Neural crest cell (in vitro differentiated cells): ENCODE measurements around the gene R3HDML. TPM values are rescaled to one million over a fixed set of nuclear protein-coding genes. Genes with fewer than 3 reads are reported as not detected.

Experiments used
- DNase-seq: peaks from one replicate; pipeline ENCODE4 v3.0.0; 2021; ENCODE audit warnings: low read depth, mixed read lengths, low spot score
- H3K27ac Mint-ChIP-seq: one replicate; pipeline ENCODE4 v1.8.0; 2021; ENCODE audit warnings: mild to moderate bottlenecking, mixed read lengths; ENCODE audit not compliant: unreplicated experiment
- H3K27me3 Mint-ChIP-seq: 2 replicates; pipeline ENCODE4 v1.8.0; 2021; ENCODE audit warnings: low read depth, mild to moderate bottlenecking, mixed read lengths
- H3K36me3 Mint-ChIP-seq: 2 replicates; pipeline ENCODE4 v1.8.0; 2021; ENCODE audit warnings: low read depth, mild to moderate bottlenecking, mixed read lengths
- H3K4me1 Mint-ChIP-seq: 2 replicates; pipeline ENCODE4 v1.8.0; 2021; ENCODE audit warnings: mixed read lengths
- H3K4me3 Mint-ChIP-seq: one replicate; pipeline ENCODE4 v1.8.0; 2021; ENCODE audit warnings: mild to moderate bottlenecking, mixed read lengths
- H3K9me3 Mint-ChIP-seq: 2 replicates; pipeline ENCODE4 v1.8.0; 2021; ENCODE audit warnings: mixed read lengths
- total RNA-seq: library from RNA; stranded (reverse); gene quantifications from 2 replicates; pipeline ENCODE4 v1.2.1, GENCODE V29; 2021
- TF ChIP-seq, protein P1 (sequence below): fragments of 200-600 bp; sonication (generic); conservative IDR thresholded peaks from 2 replicates; pipeline ENCODE4 v1.5.0; 2021; ENCODE audit warnings: antibody characterized with exemption, mild to moderate bottlenecking

Gene R3HDML
- total RNA-seq, 1 donor from 2014 or later, result not detected

DNA sequence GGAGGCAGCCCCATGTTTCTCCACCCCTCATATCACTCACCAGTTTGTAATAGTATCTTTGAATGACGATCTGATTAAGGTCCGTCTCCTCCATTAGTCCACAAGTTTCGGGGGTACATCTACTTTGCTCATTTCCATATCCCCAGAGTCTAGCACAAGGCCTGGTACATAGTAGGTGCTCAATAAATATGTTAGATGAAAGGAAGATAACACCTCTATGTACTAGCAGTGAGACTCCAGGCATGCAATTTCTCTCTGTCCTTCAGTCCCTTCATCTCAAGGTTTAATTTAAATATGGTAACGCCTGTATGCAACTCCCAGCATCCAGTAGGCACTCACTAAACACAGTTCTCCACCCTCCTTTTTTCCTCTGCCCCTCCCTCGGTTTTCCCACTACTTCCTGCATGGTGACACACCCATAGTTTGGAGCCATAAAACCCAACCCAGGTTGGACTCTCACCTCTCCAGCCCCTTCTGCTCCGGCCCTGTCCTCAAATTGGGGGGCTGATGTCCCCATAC lies 18.2 kb downstream of the R3HDML start:
- Mint-ChIP-seq H3K36me3 (no peaks in the 10 kb centered on the region), H3K4me1 (peaks cover 37% of the 10 kb centered on the region), H3K4me3 (no peak overlapping the region), H3K9me3 (peaks cover under 1% of the 10 kb centered on the region), H3K27ac (no peak overlapping the region), H3K27me3 (no peaks in the 10 kb centered on the region)
- no peak for DNase-seq
- TF ChIP-seq, protein P1, sequence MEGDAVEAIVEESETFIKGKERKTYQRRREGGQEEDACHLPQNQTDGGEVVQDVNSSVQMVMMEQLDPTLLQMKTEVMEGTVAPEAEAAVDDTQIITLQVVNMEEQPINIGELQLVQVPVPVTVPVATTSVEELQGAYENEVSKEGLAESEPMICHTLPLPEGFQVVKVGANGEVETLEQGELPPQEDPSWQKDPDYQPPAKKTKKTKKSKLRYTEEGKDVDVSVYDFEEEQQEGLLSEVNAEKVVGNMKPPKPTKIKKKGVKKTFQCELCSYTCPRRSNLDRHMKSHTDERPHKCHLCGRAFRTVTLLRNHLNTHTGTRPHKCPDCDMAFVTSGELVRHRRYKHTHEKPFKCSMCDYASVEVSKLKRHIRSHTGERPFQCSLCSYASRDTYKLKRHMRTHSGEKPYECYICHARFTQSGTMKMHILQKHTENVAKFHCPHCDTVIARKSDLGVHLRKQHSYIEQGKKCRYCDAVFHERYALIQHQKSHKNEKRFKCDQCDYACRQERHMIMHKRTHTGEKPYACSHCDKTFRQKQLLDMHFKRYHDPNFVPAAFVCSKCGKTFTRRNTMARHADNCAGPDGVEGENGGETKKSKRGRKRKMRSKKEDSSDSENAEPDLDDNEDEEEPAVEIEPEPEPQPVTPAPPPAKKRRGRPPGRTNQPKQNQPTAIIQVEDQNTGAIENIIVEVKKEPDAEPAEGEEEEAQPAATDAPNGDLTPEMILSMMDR, result no peak

DNA sequence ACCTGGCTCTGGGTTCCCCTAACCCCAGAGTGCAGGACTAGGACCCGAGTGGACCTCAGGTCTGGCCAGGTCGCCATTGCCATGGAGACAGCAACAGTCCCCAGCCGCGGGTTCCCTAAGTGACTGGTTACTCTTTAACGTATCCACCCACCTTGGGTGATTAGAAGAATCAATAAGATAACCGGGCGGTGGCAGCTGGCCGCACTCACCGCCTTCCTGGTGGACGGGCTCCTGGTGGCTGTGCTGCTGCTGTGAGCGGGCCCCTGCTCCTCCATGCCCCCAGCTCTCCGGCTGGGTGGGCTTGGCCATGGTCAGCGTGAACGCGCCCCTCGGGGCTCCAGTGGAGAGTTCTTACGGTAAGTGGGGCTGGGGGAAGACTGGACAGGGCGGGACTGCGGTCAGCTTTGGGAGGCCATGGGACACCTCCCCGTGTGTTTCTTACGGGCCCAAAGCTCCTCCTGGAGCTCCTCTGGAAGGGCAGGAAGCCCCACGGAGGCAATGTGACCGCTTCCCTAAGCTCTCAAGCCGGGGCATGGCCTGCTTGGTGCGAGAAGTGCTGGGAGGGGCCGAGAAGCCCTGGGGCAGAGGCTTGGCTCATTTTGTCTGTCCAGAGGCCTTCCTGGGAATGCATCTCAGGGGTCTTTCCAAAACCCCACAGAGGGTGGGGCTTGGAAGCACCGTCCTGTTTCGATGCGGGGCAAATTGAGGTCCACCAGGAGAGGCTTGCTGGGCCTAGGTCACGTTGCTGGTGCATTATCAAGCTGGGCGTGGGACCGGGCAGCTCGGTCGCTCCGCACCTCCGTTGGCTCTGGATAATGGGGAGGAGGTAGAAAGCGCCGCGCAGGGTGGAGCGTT lies 18.9 kb downstream of the R3HDML start, which contains the start of gene HNF4A:
Gene HNF4A (plus strand): TSS at position 202 of the 855 bp plus-strand sequence. CDS start 106 bp downstream, at position 308.
- Mint-ChIP-seq H3K36me3 (no peaks in the 10 kb centered on the region), H3K9me3 (peaks cover 3% of the 10 kb centered on the region), H3K4me3 (no peak within 1 kb of the TSS), H3K27ac (no peak within 1 kb of the TSS), H3K4me1 (peaks cover 34% of the 10 kb centered on the region), H3K27me3 (no peaks in the 10 kb centered on the region)
- DNase-seq, result no peak
- TF ChIP-seq, protein P1, result no peak

DNA sequence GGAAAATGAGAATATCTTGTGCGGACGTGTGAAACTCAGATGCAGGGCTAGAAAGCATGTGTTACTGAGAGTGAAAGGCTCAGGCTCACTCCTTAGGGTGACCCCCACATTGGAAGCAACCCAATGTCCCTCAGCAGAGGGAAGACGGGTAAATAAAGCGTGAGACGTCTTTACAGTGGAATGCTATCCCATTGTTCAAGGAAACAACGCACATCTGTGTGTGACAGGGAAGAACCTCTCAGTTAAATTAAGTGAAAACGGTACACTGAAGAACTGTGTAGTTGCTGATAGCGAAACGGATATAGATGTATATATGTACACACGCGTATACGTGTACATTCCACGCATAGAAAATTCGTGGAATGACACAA lies 19.5 kb downstream of the R3HDML start:
- no peak overlapping the region for H3K4me3 Mint-ChIP-seq
- peaks cover 3% of the 10 kb centered on the region for H3K9me3 Mint-ChIP-seq
- TF ChIP-seq, protein P1, result no peak
- peaks cover 31% of the 10 kb centered on the region for H3K4me1 Mint-ChIP-seq
- DNase-seq, result no peak
- H3K27me3 Mint-ChIP-seq, result no peaks in the 10 kb centered on the region
- no peak overlapping the region for H3K27ac Mint-ChIP-seq
- no peaks in the 10 kb centered on the region for H3K36me3 Mint-ChIP-seq

DNA sequence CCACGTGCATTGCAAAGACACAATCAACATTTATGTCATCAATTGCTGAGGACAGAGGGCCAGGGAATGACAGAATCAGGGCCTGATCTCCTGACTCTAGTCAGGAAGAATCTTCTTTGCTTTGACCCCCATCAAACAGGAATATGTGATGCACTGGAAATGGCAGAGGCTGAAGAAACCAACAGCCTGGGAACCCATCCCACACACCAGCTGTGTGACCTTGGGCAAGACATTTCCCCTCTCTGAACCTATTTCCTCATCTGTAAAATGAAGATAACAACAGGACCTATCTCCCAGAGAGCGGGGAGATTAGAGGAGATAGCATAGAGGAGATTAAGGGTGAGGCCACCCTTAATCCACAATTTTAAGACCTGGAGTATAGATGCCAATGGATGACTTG lies 20.2 kb downstream of the R3HDML start:
- Mint-ChIP-seq H3K27ac (no peak overlapping the region), H3K36me3 (no peaks in the 10 kb centered on the region), H3K9me3 (peaks cover 3% of the 10 kb centered on the region), H3K4me3 (no peak overlapping the region), H3K27me3 (no peaks in the 10 kb centered on the region), H3K4me1 (peaks cover 25% of the 10 kb centered on the region)
- DNase-seq, result no peak
- TF ChIP-seq, protein P1, result no peak

DNA sequence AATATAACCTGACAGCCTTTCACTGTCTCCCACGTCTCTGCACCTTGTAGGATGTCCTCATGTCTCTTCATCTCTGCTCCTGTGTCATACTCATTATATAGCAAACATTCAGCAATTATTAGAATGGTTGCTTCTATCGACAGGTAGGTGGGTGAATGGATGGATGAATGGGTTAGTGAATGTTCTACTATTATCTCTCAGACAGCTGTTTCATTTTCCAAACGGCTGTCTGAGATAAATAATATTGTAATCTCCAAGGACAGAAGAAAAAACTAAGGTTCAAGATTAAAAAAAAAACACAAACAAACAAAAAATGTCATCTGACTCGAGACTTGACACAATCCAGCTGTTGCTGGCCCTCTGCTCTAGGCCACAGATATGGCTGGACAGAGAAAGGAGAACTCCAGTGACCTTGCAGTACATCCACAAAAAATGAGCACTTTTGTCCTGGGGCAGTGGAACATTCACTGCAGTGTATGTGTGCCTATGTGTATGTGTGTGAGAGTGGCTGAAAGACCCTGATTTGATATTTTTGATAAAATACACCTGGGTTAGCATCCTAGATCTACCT lies 20.8 kb downstream of the R3HDML start:
- peaks cover 3% of the 10 kb centered on the region for H3K9me3 Mint-ChIP-seq
- peaks cover 19% of the 10 kb centered on the region for H3K4me1 Mint-ChIP-seq
- no peak for DNase-seq
- H3K27me3 Mint-ChIP-seq, result no peaks in the 10 kb centered on the region
- TF ChIP-seq, protein P1, result no peak
- H3K36me3 Mint-ChIP-seq, result no peaks in the 10 kb centered on the region
- no peak overlapping the region for H3K4me3 Mint-ChIP-seq
- H3K27ac Mint-ChIP-seq, result no peak overlapping the region
